C4-2B (cell line): ENCODE results near the gene BTLA.

Experiments used
- CTCF ChIP-seq: fragments of 450-650 bp; conservative IDR thresholded peaks from 2 replicates; pipeline ENCODE4 v1.5.1; 2017; ENCODE audit warnings: mild to moderate bottlenecking
- ZFX ChIP-seq: fragments of 450-650 bp; IDR thresholded peaks from 2 replicates; pipeline ENCODE4 v1.6.1; 2017

DNA sequence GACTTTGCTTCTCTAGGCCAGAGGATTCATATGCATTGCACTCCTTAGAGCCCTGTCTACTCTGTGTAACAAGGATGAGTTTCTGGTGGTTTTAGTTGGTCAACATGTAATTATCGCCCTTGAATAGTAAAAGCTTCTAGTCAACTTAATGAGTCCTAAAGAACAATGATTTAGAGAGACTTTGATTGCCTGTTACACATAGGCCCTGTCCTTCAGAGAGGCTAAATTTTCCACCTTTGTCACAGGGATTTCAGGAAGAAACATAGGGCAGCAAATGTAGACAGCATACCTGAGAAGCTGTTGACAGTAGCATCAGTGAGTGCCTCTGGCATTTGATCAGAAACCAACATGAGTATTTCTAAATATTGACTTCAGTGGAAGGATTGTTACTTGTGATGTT, 7.1 kb downstream of the BTLA start:
- TF ChIP-seq CTCF: no peak
- TF ChIP-seq ZFX: no peak
